Measurements from ENCODE around the gene CDCA7L.
A peak's percentile ranks its signal among the peaks of the same experiment; 100 is the strongest.

CDCA7L gene, protein sequence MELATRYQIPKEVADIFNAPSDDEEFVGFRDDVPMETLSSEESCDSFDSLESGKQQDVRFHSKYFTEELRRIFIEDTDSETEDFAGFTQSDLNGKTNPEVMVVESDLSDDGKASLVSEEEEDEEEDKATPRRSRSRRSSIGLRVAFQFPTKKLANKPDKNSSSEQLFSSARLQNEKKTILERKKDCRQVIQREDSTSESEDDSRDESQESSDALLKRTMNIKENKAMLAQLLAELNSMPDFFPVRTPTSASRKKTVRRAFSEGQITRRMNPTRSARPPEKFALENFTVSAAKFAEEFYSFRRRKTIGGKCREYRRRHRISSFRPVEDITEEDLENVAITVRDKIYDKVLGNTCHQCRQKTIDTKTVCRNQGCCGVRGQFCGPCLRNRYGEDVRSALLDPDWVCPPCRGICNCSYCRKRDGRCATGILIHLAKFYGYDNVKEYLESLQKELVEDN

DNA sequence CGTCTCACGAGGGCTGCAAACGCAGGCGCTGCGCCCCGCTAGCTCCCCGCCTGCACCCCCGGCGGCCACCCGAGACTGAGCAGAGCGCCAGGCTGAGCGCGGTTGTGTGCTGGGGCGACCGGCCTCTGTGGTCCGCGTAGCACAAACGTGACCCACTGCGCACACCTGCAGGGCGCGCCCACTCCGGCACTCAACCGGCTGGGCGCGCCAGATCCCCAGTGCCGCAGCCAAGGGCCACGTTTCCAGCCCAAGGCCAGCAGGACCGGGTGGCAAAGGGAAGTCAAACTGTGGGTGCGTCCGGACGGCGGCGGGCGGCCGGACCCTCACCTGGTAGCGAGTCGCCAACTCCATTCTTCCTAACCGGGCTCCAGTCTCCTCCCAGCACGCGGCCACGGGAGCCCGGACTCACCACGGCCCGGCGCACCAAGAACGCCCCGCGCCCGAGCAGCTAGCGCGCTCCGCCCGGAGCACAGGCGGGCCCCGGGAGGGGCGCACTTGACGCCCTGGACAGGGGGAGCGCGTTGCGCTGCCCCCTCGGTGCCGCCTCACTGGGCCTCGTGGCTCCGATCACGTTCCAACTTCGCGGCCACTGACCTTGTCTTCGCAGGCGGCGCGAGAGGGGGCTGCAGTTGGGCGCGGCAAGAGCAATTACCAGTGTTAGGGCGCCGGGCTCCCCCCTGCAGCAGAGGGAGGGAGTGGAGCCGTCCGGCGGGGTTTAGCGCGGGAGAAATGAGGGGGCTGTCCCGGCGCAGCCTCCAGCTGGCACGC is at the start of gene CDCA7L:
Gene CDCA7L, minus strand, starts transcription at position 446 of the 768 bp plus-strand sequence. Its CDS starts 95 bp downstream, at position 351.
- ChIA-PET POLR2A (interaction anchor here (0.6 to 2.0 kb wide), 6 partner anchors 8 to 1945 kb away, joined by 3 to 8 read pairs (median 4); no protein-coding TSS in a partner anchor), CTCF (interaction anchor here (0.6 to 0.8 kb wide), 2 partner anchors 17 to 22 kb away, joined by 3 read pairs; no protein-coding TSS in a partner anchor)
- no peaks in the 10 kb centered on the region for H3K9me3 ChIP-seq (ENCODE audit: control insufficient read depth, insufficient read depth, low read depth, low read length)
- H3K4me3 ChIP-seq (ENCODE audit: low read depth, low read length) = peak within 1 kb of the TSS; percentile 85
- H3K36me3 ChIP-seq (ENCODE audit: control insufficient read depth in 2 of 2, insufficient read depth in 1 of 2, low read length in 2 of 2) = no peaks in the 10 kb centered on the region
- peak within 1 kb of the TSS; percentile 93 for H3K27ac ChIP-seq (ENCODE audit: extremely low read depth, low read depth, low read length)
- H3K4me1 ChIP-seq (ENCODE audit: control insufficient read depth, insufficient read depth, low read length) = peaks cover 52% of the 10 kb centered on the region
- TF ChIP-seq PRDM1 (tag by site-specific recombination; IDR thresholded peaks at IDR 0.05) = no peak
- TF ChIP-seq ZNF155 (tag by site-specific recombination; IDR thresholded peaks at IDR 0.05) = no peak
- no peak for TF ChIP-seq ZFP3 (tag by site-specific recombination; IDR thresholded peaks at IDR 0.05; ENCODE audit: low read depth)
- TF ChIP-seq ZNF48 (tag by site-specific recombination; IDR thresholded peaks at IDR 0.05) = no peak
- TF ChIP-seq ZNF530 (tag by site-specific recombination; IDR thresholded peaks at IDR 0.05; ENCODE audit: low read depth) = no peak
- TF ChIP-seq ZNF239 (tag by site-specific recombination; IDR thresholded peaks at IDR 0.05) = no peak
- TF ChIP-seq YY1 (tag by site-specific recombination; IDR thresholded peaks at IDR 0.05) = peak; percentile 49; the same call in 1 of the 2 replicates
- TF ChIP-seq ZNF76 (tag by site-specific recombination; IDR thresholded peaks at IDR 0.05; ENCODE audit: borderline replicate concordance, low read depth) = peak; percentile 62; the same call in 1 of the 2 replicates
- no peak for TF ChIP-seq ZNF837 (tag by site-specific recombination; IDR thresholded peaks at IDR 0.05)
- no peak for TF ChIP-seq ZNF548 (tag by site-specific recombination; IDR thresholded peaks at IDR 0.05)
- no peak for TF ChIP-seq ZNF768 (tag by site-specific recombination; IDR thresholded peaks at IDR 0.05)
- TF ChIP-seq ZNF664 (tag by site-specific recombination; IDR thresholded peaks at IDR 0.05) = no peak
- TF ChIP-seq ZNF677 (tag by site-specific recombination; IDR thresholded peaks at IDR 0.05) = no peak
- TF ChIP-seq, protein P1, sequence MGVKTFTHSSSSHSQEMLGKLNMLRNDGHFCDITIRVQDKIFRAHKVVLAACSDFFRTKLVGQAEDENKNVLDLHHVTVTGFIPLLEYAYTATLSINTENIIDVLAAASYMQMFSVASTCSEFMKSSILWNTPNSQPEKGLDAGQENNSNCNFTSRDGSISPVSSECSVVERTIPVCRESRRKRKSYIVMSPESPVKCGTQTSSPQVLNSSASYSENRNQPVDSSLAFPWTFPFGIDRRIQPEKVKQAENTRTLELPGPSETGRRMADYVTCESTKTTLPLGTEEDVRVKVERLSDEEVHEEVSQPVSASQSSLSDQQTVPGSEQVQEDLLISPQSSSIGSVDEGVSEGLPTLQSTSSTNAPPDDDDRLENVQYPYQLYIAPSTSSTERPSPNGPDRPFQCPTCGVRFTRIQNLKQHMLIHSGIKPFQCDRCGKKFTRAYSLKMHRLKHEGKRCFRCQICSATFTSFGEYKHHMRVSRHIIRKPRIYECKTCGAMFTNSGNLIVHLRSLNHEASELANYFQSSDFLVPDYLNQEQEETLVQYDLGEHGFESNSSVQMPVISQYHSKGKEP (tag by site-specific recombination; IDR thresholded peaks at IDR 0.05) = no peak
- no peak for TF ChIP-seq ZNF138 (tag by site-specific recombination; IDR thresholded peaks at IDR 0.05; ENCODE audit: borderline replicate concordance)
- TF ChIP-seq, protein P2, sequence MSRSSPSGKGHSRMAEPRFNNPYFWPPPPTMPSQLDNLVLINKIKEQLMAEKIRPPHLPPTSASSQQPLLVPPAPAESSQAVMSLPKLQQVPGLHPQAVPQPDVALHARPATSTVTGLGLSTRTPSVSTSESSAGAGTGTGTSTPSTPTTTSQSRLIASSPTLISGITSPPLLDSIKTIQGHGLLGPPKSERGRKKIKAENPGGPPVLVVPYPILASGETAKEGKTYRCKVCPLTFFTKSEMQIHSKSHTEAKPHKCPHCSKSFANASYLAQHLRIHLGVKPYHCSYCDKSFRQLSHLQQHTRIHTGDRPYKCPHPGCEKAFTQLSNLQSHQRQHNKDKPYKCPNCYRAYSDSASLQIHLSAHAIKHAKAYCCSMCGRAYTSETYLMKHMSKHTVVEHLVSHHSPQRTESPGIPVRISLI (tag by site-specific recombination; IDR thresholded peaks at IDR 0.05) = no peak
- TF ChIP-seq SP3 (tag by site-specific recombination; IDR thresholded peaks at IDR 0.05) = peak; percentile 87
- peak; percentile 41; the same call in 1 of the 2 replicates for TF ChIP-seq ZNF660 (tag by site-specific recombination; IDR thresholded peaks at IDR 0.05)
- TF ChIP-seq, protein P3, sequence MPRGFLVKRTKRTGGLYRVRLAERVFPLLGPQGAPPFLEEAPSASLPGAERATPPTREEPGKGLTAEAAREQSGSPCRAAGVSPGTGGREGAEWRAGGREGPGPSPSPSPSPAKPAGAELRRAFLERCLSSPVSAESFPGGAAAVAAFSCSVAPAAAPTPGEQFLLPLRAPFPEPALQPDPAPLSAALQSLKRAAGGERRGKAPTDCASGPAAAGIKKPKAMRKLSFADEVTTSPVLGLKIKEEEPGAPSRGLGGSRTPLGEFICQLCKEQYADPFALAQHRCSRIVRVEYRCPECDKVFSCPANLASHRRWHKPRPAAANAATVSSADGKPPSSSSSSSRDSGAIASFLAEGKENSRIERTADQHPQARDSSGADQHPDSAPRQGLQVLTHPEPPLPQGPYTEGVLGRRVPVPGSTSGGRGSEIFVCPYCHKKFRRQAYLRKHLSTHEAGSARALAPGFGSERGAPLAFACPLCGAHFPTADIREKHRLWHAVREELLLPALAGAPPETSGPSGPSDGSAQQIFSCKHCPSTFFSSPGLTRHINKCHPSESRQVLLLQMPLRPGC (tag by site-specific recombination; IDR thresholded peaks at IDR 0.05) = no peak
- TF ChIP-seq ZNF585B (tag by site-specific recombination; IDR thresholded peaks at IDR 0.05) = no peak; the same call in 1 of the 2 replicates
- TF ChIP-seq KLF7 (tag by site-specific recombination; IDR thresholded peaks at IDR 0.05; ENCODE audit: borderline replicate concordance) = 0 out of 2 replicates have a peak, but pooled peaks have one; percentile 53
- TF ChIP-seq ZFHX2 (tag by site-specific recombination; conservative IDR thresholded peaks at IDR 0.05) = peak; percentile 65
- peak; percentile 48; the same call in 1 of the 2 replicates for TF ChIP-seq ZNF394 (tag by site-specific recombination; IDR thresholded peaks at IDR 0.05; ENCODE audit: borderline replicate concordance)
- TF ChIP-seq, protein P4, sequence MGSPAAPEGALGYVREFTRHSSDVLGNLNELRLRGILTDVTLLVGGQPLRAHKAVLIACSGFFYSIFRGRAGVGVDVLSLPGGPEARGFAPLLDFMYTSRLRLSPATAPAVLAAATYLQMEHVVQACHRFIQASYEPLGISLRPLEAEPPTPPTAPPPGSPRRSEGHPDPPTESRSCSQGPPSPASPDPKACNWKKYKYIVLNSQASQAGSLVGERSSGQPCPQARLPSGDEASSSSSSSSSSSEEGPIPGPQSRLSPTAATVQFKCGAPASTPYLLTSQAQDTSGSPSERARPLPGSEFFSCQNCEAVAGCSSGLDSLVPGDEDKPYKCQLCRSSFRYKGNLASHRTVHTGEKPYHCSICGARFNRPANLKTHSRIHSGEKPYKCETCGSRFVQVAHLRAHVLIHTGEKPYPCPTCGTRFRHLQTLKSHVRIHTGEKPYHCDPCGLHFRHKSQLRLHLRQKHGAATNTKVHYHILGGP (tag by site-specific recombination; IDR thresholded peaks at IDR 0.05) = no peak
- TF ChIP-seq KLF9 (tag by site-specific recombination; IDR thresholded peaks at IDR 0.05; ENCODE audit: low read depth) = peak; percentile 91
- TF ChIP-seq GLI2 (tag by site-specific recombination; IDR thresholded peaks at IDR 0.05; ENCODE audit: borderline replicate concordance, low read depth) = no peak
- TF ChIP-seq ZXDB (tag by site-specific recombination; IDR thresholded peaks at IDR 0.05) = peak; percentile 86
- peak; percentile 48; the same call in 1 of the 2 replicates for TF ChIP-seq YY2 (tag by site-specific recombination; IDR thresholded peaks at IDR 0.05)
- no peak for TF ChIP-seq ZNF140 (tag by site-specific recombination; IDR thresholded peaks at IDR 0.05)
- TF ChIP-seq, protein P5, sequence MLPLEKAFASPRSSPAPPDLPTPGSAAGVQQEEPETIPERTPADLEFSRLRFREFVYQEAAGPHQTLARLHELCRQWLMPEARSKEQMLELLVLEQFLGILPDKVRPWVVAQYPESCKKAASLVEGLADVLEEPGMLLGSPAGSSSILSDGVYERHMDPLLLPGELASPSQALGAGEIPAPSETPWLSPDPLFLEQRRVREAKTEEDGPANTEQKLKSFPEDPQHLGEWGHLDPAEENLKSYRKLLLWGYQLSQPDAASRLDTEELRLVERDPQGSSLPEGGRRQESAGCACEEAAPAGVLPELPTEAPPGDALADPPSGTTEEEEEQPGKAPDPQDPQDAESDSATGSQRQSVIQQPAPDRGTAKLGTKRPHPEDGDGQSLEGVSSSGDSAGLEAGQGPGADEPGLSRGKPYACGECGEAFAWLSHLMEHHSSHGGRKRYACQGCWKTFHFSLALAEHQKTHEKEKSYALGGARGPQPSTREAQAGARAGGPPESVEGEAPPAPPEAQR (tag by site-specific recombination; IDR thresholded peaks at IDR 0.05) = no peak
